Measurements from ENCODE around the gene DDX23. TPM values are rescaled to one million over a fixed set of nuclear protein-coding genes. Genes with fewer than 3 reads are reported as not detected.
A peak's percentile ranks its signal among the peaks of the same experiment; 100 is the strongest.
"Not testable (repeated sequence)": the region's sequence is repeated elsewhere in the genome, so short reads cannot be mapped to it uniquely, and the experiment has no call there.

DDX23 gene
- total RNA-seq, 1 experiment from 2014 or later: 130 TPM

DNA sequence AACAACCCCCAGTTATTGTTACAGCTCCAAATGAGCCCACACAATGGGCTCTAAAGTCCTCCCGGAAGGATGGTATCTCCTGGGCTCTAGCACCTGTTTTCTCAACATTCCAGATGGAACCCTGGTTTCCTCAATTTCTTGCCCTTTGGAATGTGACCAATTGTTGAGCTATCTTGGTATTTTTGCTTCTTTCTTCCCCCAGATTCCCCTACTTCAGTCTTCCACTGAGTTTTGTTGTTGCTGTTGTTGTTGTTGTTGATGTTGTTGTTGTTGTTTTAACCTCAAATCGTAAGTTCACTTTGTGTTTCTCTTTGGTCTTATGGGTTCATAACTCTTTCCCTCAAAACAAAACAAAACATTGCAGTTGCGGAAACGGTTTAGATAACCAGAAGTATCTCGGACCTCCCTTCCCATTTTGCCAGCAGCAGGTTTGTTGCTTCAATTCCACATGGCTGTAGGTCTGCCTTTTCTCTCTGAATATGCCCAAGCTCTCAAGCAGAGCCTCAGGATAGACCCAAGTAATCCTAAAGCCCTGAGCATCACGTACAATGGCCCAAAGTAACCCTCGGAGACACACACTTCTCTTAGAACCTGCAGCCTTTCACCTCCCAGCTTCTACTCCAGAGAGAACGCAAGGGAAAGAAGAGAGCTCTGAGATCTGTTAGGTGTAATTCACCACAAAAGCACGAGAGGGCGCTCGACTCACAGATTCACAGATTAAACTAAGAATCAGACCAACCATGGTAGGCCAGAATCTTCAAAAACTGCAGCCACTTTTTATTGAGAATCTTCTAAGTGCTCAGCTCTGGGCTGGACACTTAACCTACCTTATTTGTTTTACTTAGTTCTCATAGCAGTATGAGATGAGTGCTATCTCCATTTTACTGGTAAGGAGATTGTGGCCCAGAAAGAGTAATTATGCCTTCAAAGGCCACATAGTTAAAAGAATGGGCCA, 1.0 kb upstream of the DDX23 start:
- peak overlapping the region; percentile 96 to 98 for H3K4me3 ChIP-seq (ENCODE audit: low read depth in 2 of 2, low read length in 2 of 2)
- H3K4me1 ChIP-seq (ENCODE audit: control insufficient read depth, insufficient read depth, low read length): peaks cover 14% of the 10 kb centered on the region
- H3K9me3 ChIP-seq (ENCODE audit: control insufficient read depth, insufficient read depth, low read depth, low read length): no peaks in the 10 kb centered on the region
- no TSS peak for BruUV-seq (replicated peaks)
- ChIA-PET CTCF (interaction anchor here (0.6 to 3.1 kb wide), 13 partner anchors 12 to 224 kb away, joined by 3 to 55 read pairs (median 4); partner anchors contain the start of genes RND1 and WNT1), POLR2A (no interaction called here)
- DNase-seq (ENCODE audit: low read depth, low spot score) (peak; percentile 90), ATAC-seq (peak; percentile 54)
- peaks cover 7% of the 10 kb centered on the region; the same call in 1 of the 2 replicates for H3K36me3 ChIP-seq (ENCODE audit: control insufficient read depth, insufficient read depth, low read length)
- in situ Hi-C loops (cut with HindIII; ENCODE audit: low pct_unique_long_range_greater_than_20kb, low sequenced_read_pairs) (no loop called here), intact Hi-C loops (cut with micrococcal nuclease; ENCODE audit: unreplicated experiment) (loop anchor here (1.0 to 2.0 kb wide), 3 partner anchors 38 to 142 kb away; no protein-coding TSS in a partner anchor)
- TF ChIP-seq POLR2AphosphoS5 (IDR thresholded peaks at IDR 0.05; ENCODE audit: low read depth, low read length): no peak
- TF ChIP-seq, protein P1, sequence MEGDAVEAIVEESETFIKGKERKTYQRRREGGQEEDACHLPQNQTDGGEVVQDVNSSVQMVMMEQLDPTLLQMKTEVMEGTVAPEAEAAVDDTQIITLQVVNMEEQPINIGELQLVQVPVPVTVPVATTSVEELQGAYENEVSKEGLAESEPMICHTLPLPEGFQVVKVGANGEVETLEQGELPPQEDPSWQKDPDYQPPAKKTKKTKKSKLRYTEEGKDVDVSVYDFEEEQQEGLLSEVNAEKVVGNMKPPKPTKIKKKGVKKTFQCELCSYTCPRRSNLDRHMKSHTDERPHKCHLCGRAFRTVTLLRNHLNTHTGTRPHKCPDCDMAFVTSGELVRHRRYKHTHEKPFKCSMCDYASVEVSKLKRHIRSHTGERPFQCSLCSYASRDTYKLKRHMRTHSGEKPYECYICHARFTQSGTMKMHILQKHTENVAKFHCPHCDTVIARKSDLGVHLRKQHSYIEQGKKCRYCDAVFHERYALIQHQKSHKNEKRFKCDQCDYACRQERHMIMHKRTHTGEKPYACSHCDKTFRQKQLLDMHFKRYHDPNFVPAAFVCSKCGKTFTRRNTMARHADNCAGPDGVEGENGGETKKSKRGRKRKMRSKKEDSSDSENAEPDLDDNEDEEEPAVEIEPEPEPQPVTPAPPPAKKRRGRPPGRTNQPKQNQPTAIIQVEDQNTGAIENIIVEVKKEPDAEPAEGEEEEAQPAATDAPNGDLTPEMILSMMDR (IDR thresholded peaks at IDR 0.05): peak; percentile 90
- no peak for TF ChIP-seq SIN3A (IDR thresholded peaks at IDR 0.05; ENCODE audit: borderline replicate concordance, insufficient read depth, low read depth, low read length)
- no peak for TF ChIP-seq TCF7L2 (IDR thresholded peaks at IDR 0.05; ENCODE audit: low read depth, low read length)
- TF ChIP-seq, protein P2, sequence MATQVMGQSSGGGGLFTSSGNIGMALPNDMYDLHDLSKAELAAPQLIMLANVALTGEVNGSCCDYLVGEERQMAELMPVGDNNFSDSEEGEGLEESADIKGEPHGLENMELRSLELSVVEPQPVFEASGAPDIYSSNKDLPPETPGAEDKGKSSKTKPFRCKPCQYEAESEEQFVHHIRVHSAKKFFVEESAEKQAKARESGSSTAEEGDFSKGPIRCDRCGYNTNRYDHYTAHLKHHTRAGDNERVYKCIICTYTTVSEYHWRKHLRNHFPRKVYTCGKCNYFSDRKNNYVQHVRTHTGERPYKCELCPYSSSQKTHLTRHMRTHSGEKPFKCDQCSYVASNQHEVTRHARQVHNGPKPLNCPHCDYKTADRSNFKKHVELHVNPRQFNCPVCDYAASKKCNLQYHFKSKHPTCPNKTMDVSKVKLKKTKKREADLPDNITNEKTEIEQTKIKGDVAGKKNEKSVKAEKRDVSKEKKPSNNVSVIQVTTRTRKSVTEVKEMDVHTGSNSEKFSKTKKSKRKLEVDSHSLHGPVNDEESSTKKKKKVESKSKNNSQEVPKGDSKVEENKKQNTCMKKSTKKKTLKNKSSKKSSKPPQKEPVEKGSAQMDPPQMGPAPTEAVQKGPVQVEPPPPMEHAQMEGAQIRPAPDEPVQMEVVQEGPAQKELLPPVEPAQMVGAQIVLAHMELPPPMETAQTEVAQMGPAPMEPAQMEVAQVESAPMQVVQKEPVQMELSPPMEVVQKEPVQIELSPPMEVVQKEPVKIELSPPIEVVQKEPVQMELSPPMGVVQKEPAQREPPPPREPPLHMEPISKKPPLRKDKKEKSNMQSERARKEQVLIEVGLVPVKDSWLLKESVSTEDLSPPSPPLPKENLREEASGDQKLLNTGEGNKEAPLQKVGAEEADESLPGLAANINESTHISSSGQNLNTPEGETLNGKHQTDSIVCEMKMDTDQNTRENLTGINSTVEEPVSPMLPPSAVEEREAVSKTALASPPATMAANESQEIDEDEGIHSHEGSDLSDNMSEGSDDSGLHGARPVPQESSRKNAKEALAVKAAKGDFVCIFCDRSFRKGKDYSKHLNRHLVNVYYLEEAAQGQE (IDR thresholded peaks at IDR 0.05; ENCODE audit: insufficient read depth in 1 of 2, low read depth in 2 of 2, low read length in 1 of 2): no peak
- no peaks in the 10 kb centered on the region for H3K27me3 ChIP-seq (ENCODE audit: control insufficient read depth, insufficient read depth, low read length)
- H3K27ac ChIP-seq (ENCODE audit: low read length): peak overlapping the region; percentile 90

GRCh38 chr12:48842021-48842420, 9.9 kb downstream of the DDX23 start:
- H3K27ac ChIP-seq (ENCODE audit: low read length); BruUV-seq (replicated peaks); ATAC-seq; POLR2A ChIA-PET; H3K9me3 ChIP-seq (ENCODE audit: control insufficient read depth, insufficient read depth, low read depth, low read length); in situ Hi-C loops (cut with HindIII; ENCODE audit: low pct_unique_long_range_greater_than_20kb, low sequenced_read_pairs); H3K4me1 ChIP-seq (ENCODE audit: control insufficient read depth, insufficient read depth, low read length); DNase-seq (ENCODE audit: low read depth, low spot score); intact Hi-C loops (cut with micrococcal nuclease; ENCODE audit: unreplicated experiment); H3K4me3 ChIP-seq (ENCODE audit: low read depth in 2 of 2, low read length in 2 of 2); CTCF ChIA-PET; H3K27me3 ChIP-seq (ENCODE audit: control insufficient read depth, insufficient read depth, low read length): not testable (repeated sequence)
- H3K36me3 ChIP-seq (ENCODE audit: control insufficient read depth, insufficient read depth, low read length): peaks cover 27% of the 10 kb centered on the region

DNA sequence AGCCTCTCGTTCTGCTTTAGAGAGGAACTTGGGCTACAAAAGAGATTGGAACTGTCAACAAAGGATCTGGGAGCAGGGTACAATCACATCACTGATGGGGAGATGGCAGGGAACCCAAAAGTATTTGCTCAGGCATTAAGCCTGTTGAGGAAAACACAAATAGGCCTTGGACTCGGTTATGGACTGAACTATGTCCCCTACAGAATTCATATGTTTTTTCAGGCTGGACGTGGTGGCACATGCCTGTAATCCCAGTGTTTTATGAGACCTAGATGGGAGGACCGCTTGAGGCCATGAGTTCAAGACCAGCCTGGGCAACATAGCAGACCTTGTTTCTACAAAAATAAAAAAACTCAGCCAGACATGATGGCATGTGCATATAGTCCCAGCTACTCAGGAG, 13.9 kb downstream of the DDX23 start:
- DNase-seq (ENCODE audit: low read depth, low spot score): no peak
- Histone ChIP-seq H3K27ac (ENCODE audit: low read length) (no peak overlapping the region), H3K4me3 (ENCODE audit: low read depth in 2 of 2, low read length in 2 of 2) (no peak overlapping the region), H3K27me3 (ENCODE audit: control insufficient read depth, insufficient read depth, low read length) (no peaks in the 10 kb centered on the region), H3K36me3 (ENCODE audit: control insufficient read depth, insufficient read depth, low read length) (peaks cover 29% of the 10 kb centered on the region), H3K4me1 (ENCODE audit: control insufficient read depth, insufficient read depth, low read length) (no peaks in the 10 kb centered on the region), H3K9me3 (ENCODE audit: control insufficient read depth, insufficient read depth, low read depth, low read length) (no peaks in the 10 kb centered on the region)
- intact Hi-C loops (cut with micrococcal nuclease; ENCODE audit: unreplicated experiment): no loop called here
- ChIA-PET POLR2A (no interaction called here), CTCF (no interaction called here)
- TF ChIP-seq SIN3A (IDR thresholded peaks at IDR 0.05; ENCODE audit: borderline replicate concordance, insufficient read depth, low read depth, low read length) (no peak), TCF7L2 (IDR thresholded peaks at IDR 0.05; ENCODE audit: low read depth, low read length) (no peak), POLR2AphosphoS5 (IDR thresholded peaks at IDR 0.05; ENCODE audit: low read depth, low read length) (no peak)
- TF ChIP-seq, protein P2 (IDR thresholded peaks at IDR 0.05; ENCODE audit: insufficient read depth in 1 of 2, low read depth in 2 of 2, low read length in 1 of 2): no peak
- TF ChIP-seq, protein P1 (IDR thresholded peaks at IDR 0.05): no peak
- in situ Hi-C loops (cut with HindIII; ENCODE audit: low pct_unique_long_range_greater_than_20kb, low sequenced_read_pairs): no loop called here
- no peak for ATAC-seq
- BruUV-seq (replicated peaks): no TSS peak
